GM10248 (cell line): ENCODE results near the gene SNX15.

Experiments
- CTCF ChIA-PET: fragments of 300-600 bp; sonication (Branson Sonifier 250); formaldehyde crosslinking; extraction: SDS; loops from one replicate; lab custom pipeline; 2021; ENCODE audit warnings: antibody characterized with exemption; lab: Yijun Ruan, JAX
- POLR2A ChIA-PET: fragments of 350-650 bp; sonication (Branson Sonifier 250); formaldehyde crosslinking; extraction: SDS; loops from one replicate; lab custom pipeline; 2020; ENCODE audit warnings: antibody characterized with exemption; lab: Yijun Ruan, JAX
- DNase-seq: peaks from one replicate; pipeline ENCODE4 v3.0.0; 2012; ENCODE audit errors: extremely low spot score
- TF ChIP-seq, protein P1 (sequence below): IDR thresholded peaks from 2 replicates; pipeline ENCODE4 v1.5.1; 2012; ENCODE audit warnings: mild to moderate bottlenecking, low read depth; ENCODE audit errors: extremely low read depth, missing control alignments, control extremely low read depth

Gene SNX15

DNA sequence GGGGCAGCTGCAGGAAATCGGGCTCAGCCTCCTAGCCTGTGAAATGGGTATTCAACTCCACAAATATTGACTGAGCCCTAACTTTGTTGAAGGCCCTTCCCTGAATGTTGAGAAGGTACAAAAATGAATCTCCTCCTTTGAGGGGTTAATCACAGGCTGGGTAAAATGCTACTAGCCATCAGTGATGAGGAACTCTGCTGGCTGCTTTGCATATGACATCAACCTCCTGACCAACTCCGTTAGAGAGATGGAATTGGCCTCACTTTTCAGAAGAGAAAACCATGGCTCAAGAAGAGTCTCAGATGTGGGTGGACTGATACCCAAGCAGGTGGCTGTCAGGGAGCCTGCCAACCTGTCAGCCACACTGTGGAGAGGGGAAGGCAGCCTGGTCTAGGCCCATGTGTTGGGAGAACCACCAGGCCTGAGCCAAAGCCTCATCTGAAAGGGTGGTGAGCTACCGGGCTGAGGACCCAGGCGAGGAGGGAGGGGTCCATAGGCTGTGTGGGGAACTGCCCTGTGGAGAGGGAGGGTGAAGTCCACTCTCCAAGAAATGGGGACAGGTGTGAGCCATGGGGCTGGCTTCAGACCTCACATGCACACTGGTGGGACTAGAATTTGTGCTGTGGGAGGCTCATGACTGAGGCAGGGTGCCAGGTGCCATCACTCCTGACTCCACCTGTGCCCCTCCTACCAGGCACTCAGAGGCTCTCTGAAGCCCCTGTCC, 44.8 kb downstream of the SNX15 start:
- DNase-seq, result peak; percentile 65
- ChIA-PET CTCF (interaction anchor here (1.0 to 1.3 kb wide), 4 partner anchors 8 to 58 kb away, joined by 3 to 6 read pairs (median 4); partner anchors contain the start of gene ARL2), POLR2A (no interaction called here)
- TF ChIP-seq, protein P1, sequence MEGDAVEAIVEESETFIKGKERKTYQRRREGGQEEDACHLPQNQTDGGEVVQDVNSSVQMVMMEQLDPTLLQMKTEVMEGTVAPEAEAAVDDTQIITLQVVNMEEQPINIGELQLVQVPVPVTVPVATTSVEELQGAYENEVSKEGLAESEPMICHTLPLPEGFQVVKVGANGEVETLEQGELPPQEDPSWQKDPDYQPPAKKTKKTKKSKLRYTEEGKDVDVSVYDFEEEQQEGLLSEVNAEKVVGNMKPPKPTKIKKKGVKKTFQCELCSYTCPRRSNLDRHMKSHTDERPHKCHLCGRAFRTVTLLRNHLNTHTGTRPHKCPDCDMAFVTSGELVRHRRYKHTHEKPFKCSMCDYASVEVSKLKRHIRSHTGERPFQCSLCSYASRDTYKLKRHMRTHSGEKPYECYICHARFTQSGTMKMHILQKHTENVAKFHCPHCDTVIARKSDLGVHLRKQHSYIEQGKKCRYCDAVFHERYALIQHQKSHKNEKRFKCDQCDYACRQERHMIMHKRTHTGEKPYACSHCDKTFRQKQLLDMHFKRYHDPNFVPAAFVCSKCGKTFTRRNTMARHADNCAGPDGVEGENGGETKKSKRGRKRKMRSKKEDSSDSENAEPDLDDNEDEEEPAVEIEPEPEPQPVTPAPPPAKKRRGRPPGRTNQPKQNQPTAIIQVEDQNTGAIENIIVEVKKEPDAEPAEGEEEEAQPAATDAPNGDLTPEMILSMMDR, result no peak

DNA sequence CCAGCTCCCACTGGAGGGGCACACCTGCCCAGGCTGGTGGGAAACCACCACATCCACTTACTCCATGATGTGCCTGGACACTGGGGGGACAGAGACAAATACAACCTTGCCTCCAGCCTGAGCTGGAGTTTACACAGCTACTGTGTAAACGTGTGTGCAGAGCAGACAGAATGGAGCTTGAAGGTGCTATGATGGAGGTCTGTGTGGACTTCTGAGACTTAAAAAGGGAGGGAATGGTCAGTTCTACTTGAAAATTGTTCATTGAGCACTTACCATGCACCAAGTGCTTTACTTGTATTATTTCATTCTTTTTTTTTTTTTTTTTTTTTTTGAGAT, 45.4 kb downstream of the SNX15 start:
- no peak for DNase-seq
- TF ChIP-seq, protein P1, result no peak
- ChIA-PET POLR2A (no interaction called here), CTCF (interaction anchor here (1.0 to 1.3 kb wide), 3 partner anchors 9 to 58 kb away, joined by 4 to 6 read pairs (median 5); partner anchors contain the start of gene ARL2)

DNA sequence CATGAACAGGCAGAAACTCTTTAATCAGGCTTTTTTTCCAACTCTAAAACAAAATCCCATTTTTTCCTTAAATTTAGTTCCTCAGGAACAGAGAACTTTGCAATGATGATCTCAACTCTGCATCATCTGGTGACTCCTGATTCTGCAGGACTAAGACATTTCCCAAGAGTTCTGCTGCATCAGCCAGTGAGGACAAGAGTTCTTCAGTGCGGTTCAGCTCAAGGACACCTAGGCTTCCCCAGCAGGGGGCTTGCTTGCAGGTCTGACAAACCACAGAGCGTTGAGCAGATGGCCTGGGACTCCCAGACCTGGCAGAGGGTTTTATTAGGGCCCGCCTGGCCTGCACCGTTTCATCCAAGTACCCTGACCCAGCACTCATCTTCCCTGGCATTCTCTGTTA, 50.2 kb downstream of the SNX15 start:
- TF ChIP-seq, protein P1, result no peak
- POLR2A ChIA-PET, result no interaction called here
- no peak for DNase-seq
- CTCF ChIA-PET, result interaction anchor here (0.9 to 3.6 kb wide), 7 partner anchors 8 to 63 kb away, joined by 3 to 19 read pairs (median 4); partner anchors contain the start of gene TM7SF2

DNA sequence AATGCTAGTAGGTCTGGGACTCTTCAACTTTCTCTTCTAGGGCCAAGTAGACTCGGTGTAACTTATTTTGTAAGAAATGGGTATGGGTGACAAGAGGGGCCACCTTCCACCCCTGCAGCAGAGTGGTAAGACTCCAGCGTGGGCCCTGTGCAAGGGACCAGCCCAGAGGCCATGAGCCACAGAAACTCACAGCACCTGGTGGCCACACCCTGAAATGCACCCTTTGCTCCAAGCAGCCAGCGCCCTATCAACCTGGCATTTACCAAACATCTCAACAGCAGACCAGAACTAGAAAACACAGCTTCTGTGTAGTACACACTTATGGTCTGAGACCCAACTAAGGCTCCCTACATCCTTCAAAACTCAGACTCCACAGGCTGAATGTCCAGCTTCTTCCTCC, 50.9 kb downstream of the SNX15 start:
- CTCF ChIA-PET, result interaction anchor here (0.6 to 3.6 kb wide), 14 partner anchors 9 to 103 kb away, joined by 3 to 19 read pairs (median 4); partner anchors contain the start of genes ARL2, BATF2, NAALADL1 and TM7SF2
- POLR2A ChIA-PET, result no interaction called here

DNA sequence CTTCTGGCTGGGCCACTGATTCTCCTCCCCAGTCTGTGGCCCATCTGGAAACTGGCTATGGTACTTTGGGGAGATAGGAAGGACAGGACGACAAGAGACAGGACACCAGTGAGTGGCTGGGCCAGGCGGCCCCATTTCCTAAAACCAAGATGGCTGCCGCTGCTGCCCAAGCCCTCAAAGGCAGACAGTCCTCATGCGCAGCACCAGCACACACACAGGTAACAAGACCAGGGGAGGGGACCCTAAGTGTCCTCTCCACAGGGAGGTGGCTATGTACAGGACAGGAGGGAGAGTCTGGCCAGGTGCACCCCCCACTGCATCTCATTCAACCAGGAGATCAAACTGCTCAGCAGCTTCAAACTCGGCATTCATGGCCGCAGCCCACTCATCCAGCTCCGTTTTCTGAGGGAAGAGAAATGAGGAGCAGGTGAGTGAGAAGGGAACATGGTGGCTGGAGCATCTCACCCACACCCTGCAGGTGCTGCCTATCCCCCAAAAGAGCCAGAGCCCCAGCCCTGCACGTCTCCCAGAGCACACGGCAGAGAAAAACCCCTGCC, 51.6 kb downstream of the SNX15 start:
- ChIA-PET POLR2A (interaction anchor here (0.6 to 0.7 kb wide), 2 partner anchors 427 to 728 kb away, joined by 5 to 7 read pairs; no protein-coding TSS in a partner anchor), CTCF (interaction anchor here (0.6 to 3.6 kb wide), 14 partner anchors 10 to 102 kb away, joined by 3 to 19 read pairs (median 4); partner anchors contain the start of genes ARL2, BATF2, NAALADL1 and TM7SF2)
- TF ChIP-seq, protein P1, result no peak
- no peak for DNase-seq

More for the DNA sequence above, 50.9 kb downstream of the SNX15 start:
- TF ChIP-seq, protein P1, result peak; percentile 78
- DNase-seq, result peak; percentile 73

DNA sequence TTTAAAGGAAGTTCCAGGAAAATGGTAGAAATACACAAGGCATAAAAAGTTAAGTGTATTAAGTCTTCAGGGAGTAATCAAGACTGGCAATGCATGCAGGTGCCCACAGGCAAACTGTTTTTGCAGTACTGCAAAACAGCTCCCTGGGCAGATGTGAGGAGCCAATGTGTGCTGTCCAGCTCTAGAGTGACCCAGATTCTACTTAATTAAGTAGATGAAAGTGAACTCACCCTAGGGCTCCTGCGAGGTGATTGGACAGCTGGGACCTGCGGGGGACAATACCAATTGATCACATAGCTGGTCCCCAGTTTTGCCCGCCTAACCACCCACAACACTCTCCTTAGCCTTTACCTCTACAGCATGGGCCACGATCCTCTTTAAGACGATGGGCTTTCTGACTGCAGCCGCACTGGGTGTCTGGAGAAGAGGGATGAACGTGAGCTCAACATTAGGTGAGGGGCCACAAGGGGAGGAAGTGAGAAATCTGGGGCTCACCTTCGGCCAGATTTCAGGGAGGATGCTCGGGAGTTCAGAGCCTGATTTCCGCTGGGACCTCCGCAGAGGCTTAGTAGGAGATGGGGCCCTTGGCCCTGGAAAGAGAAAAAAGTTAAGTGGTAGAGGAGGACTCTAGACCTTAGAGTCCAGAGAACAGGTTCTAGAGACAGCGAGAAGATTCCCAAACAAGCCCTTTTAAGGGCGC, 56.0 kb downstream of the SNX15 start:
- TF ChIP-seq, protein P1, result no peak
- POLR2A ChIA-PET, result interaction anchor here (0.6 kb wide), 1 partner anchor 91 kb away, joined by 3 read pairs; no protein-coding TSS in a partner anchor
- DNase-seq, result no peak
- CTCF ChIA-PET, result interaction anchor here (1.0 to 1.8 kb wide), 7 partner anchors 11 to 489 kb away, joined by 3 to 10 read pairs (median 3); partner anchors contain the start of genes ARL2 and FAM89B
